ENCODE results near the gene CBX7.

The CBX7 gene

GRCh38 chr22:39090426-39091064 is 61.9 kb downstream of the CBX7 start:
- peak; percentile 73 to 76 for DNase-seq

DNA sequence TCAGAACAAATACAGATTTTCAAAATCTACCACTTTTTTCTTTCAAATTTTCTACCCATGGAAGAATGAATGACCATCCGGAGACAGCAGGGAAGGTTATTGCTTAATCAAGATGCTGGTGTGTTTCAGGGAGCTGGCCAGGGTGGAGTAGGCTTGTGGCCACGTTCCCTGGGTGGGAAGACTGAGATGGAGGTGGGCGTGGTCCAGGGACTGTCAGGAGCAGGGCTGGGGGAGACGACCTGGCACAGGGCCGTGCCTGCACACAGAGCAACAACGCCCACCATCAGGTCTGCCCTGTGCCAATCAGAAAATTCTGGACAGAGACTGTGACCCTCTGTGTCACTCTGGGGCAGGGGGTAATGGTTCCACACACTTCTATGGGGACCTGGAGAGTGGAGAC is 62.6 kb downstream of the CBX7 start:
- DNase-seq: no peak

GRCh38 chr22:39088685-39089032 is 63.8 kb downstream of the CBX7 start:
- no peak for DNase-seq

GRCh38 chr22:39087881-39088684 is 64.4 kb downstream of the CBX7 start:
- DNase-seq: no peak

DNA sequence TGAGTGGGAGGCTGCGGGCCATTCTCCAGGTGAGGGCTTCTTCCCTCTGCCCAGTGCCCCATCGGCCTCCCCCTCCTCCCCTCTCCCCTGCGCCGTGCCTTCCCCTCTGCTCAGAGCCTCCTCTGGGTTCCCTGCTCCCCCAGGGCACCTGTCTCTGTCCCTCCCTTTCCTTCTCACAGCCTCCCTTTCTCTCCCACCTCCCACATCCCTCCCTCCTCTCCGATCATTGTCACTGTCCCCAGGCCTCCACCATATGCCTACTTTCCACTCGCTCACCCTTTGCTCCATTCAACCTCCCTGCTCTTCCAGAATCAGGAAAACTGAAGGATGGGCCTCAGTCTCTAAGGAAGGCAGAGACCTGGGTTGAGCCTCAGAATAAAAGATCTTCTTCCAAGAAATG is 65.4 kb downstream of the CBX7 start:
- no peak for DNase-seq

DNA sequence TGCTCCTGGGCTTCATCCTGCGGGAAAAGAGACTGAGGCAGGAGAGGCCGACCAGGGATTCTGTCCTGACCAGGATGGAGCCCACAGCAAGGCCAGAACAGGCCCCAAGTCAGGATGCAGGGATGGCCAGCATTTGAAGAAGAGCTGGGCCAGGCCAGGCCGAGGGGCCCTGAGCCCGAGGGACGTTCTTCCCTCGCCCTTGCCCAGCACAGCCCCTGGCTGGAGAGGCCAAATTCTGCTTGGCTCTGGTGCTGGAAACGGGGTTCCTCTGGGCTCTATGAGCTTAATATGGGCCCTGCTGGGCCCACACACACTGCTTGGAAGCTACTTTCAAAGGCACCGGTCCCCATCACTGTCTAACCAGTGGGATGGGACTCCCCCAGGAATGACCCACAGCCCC is 67.8 kb downstream of the CBX7 start:
- DNase-seq: no peak

DNA sequence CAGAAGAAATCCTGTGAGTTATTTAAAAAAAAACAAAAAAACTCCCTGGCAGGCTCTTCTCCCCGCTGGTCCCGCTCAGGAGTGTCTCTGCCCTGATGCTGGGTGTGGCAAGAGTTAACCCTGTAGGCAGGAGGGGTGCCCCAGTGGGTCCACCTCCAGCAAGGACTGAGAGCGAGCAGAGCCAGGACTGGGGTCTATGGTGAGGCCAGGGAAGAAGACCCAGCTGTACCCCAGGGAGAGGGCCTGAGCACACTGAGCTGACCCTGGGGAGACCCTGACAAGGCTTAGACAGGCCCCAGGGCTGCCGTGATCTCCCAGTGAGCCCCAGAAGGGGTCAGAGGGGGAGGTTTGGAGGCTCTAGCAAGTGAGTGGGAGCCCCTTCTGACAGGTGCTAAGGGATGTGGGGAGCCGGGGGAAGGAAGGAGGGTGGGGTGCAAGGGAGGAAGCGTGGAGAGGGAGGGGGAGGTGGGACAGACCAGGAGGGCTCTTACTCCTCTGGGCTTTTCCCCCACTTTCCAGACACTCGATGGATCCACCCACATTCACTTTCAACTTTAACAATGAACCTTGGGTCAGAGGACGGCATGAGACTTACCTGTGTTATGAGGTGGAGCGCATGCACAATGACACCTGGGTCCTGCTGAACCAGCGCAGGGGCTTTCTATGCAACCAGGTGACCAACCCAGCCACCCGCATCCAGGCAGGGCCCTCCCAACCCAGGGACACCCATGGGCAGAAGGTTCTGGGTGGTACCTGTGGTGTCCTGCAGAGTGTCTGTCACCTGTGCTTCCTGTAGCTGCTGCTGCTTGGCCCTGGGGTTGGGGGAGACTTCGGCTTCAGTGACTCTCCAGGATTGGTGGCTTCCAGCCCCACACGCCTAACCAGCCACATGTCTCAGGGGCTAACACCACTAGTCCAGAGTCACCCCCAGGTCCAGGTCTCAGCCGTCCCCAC is 69.0 kb downstream of the CBX7 start:
- no peak for DNase-seq

- DNase-seq: no peak
Measured at GRCh38 chr22:39081598-39081997, 70.9 kb downstream of the CBX7 start.

DNA sequence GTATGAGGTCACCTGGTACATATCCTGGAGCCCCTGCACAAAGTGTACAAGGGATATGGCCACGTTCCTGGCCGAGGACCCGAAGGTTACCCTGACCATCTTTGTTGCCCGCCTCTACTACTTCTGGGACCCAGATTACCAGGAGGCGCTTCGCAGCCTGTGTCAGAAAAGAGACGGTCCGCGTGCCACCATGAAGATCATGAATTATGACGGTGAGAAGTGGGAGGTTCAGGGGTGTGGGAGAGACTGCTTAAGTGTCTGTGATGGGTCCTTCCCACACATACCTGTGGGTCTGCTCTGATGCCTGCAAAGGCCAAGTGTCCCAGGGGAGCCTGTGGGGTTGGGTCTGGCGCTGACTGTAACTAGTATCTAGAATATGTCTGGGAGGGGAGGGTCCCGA is 71.5 kb downstream of the CBX7 start:
- DNase-seq: no peak

All from activated CD4-positive, alpha-beta T cell treated with anti-CD3 and anti-CD28 coated beads, Interleukin-2, amount 50 U/mL, for 4 hours (primary cell).